ENCODE data around the gene LHX3.
"Not testable (repeated sequence)": the region's sequence is repeated elsewhere in the genome, so short reads cannot be mapped to it uniquely, and the experiment has no call there.

GRCh38 chr9:136236471-136237410 is 31.8 kb upstream of the LHX3 start:
- TF ChIP-seq CTCF, EZH2phosphoT487 (IDR thresholded peaks at IDR 0.05): not testable (repeated sequence)
